SK-N-DZ (cell line): Measurements from ENCODE around the gene CNKSR2.

Experiments
- DNase-seq: peaks from one replicate; pipeline ENCODE4 v3.0.0-alpha.2; 2015; ENCODE audit warnings: low spot score

The CNKSR2 gene

DNA sequence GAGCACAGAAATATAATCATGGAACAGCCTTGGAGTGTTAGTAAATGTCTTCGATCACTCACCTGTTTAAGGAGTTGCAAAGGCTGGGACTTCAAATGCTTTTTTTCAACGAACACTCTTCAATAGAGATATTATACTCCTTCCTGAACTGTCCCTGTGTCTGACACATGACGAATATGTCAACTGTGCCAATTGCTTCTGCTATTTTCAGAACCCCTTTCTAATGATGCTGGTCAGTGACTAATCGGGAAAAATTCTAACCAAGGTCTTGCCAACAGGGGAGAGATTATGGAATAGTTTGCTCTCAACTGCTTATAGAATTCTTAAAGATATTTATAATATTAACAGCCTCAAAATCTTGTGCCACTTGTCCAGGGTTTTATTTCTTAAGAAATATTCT lies 292.5 kb downstream of the CNKSR2 start:
- no peak for DNase-seq

GRCh38 chrX:21674430-21675186 lies 300.4 kb downstream of the CNKSR2 start:
- DNase-seq = no peak

DNA sequence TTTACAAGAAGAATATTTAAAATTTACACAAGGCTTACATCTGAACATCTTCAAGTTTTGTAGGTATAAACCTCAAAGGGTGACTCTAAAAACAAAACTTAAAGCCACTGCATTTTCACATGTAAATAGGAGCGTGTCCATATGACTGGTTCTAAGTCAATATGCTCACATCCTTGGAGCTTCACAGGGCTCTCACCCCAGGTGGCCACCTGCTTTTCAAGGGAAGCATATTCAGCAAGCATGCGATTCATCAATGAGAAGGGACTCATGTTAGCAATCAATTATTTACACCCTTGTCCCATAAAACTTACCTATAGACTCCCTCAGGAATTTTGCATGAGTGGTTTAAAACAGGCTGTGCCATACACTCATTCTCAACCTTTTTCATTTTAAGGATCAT lies 301.7 kb downstream of the CNKSR2 start:
- DNase-seq = no peak

- no peak for DNase-seq
Measured at GRCh38 chrX:21678048-21678612, 303.9 kb downstream of the CNKSR2 start.

GRCh38 chrX:21683941-21684340 lies 309.7 kb downstream of the CNKSR2 start:
- DNase-seq = no peak

GRCh38 chrX:21691512-21692018 lies 317.3 kb downstream of the CNKSR2 start:
- no peak for DNase-seq

DNA sequence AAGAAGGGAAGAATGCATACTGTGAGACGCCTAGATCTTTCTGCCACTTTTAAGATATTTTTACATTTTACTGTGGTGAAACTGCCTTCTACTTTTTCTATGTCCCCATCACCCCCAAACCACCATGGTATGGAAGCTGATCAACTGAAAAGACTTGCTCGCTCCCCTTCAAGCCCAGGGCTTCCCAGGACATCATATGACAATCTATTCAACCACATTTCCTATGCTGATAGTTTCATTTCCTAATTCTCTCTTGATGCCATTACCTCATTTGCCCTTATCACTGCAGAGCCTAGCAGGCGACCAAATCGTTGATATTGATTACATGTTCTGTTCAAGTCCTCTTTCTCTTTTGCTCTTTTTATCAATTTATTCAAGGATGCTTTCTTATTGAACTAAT lies 324.1 kb downstream of the CNKSR2 start:
- no peak for DNase-seq

DNA sequence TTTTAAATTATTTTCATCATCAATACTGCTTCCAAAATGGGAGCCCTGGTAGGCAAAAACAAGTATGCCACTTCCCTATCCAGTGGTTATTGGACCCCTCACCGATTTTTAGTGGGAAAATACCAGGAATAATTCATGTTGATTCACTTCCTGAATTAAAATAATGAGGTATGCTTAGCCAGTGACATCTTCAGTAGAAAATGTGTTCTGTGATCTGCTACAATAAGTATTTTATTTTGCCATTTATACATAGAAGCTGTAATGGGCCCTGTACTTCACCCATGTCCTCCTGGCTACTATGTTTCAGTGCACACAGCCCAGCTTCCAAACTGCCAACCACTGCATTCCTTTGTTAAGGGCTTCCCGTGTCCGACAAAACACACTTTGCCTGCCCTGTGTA lies 324.9 kb downstream of the CNKSR2 start:
- no peak for DNase-seq

DNA sequence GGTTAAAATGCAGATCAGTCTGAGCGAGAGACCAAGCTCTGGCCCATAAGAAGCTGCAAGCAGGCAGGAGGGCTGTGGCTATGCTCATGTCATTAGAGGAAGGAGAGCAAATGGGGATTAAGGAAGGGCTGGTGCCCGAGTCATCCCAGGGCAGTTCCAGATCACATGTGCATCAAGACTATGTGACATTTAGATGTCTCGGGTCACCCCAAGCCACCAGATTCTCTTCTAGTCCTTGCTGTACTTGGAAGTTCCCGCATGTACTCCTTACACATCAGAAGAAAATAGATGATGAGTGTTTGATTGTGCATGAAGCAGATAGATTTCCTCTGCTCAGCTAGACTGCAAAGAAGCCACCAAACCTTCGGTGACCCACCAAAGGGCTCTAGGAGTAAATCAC lies 326.1 kb downstream of the CNKSR2 start:
- DNase-seq = no peak

DNA sequence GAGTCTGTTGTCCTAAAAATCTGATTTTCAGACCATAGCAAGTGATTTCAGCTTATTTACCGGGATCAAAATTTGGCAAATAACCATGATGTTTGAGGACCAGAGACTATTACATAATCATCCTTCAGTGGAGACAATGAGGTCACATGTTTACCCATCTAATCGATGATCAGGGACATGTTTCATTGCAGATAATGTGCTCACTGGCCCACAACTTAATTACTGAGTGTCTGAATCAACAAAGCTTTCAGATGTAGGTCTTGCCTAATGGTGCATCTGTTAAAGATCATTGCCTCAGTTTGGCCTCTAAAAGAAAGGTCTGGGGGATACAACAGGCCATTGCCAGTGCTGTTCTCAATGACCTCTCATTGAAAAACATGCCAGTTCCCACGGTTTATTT lies 326.7 kb downstream of the CNKSR2 start:
- DNase-seq = peak; percentile 86

GRCh38 chrX:21702725-21703124 lies 328.5 kb downstream of the CNKSR2 start:
- peak; percentile 60 for DNase-seq
